Stomach (tissue), 9 donors: Measurements from ENCODE around the gene GRIK2. TPM values are rescaled to one million over a fixed set of nuclear protein-coding genes. Genes with fewer than 3 reads are reported as not detected.

Experiments used
- DNase-seq, 2 donors: peaks; one replicate each; pipeline versions ENCODE4 v3.0.0 to v3.0.0-alpha.2; 2013 to 2019
- H3K27ac ChIP-seq, 5 donors: fragments of 200-600 bp in 4 of 5; sonication (generic) in 4 of 5; one replicate each; pipeline ENCODE4 v1.5.1; 2013 to 2019; ENCODE audit warnings: mild to moderate bottlenecking in 1 of 5, moderate library complexity in 1 of 5
- H3K27me3 ChIP-seq, 3 donors: fragments of 200-600 bp; sonication (generic); one replicate each; pipeline ENCODE4 v1.5.1; 2017 to 2019; ENCODE audit warnings: mixed run types in 1 of 3
- H3K36me3 ChIP-seq, 4 donors: fragments of 200-600 bp; sonication (generic); 1 replicate in 3 of 4; 2 replicates in 1 of 4; pipeline ENCODE4 v1.5.1; 2016 to 2019
- H3K4me1 ChIP-seq, 4 donors: fragments of 200-600 bp; sonication (generic); one replicate each; pipeline ENCODE4 v1.5.1; 2016 to 2019
- H3K4me3 ChIP-seq, 4 donors: fragments of 200-600 bp; sonication (generic) in 3 of 4; one replicate each; pipeline ENCODE4 v1.5.1; 2016 to 2019; ENCODE audit warnings: mild to moderate bottlenecking in 1 of 4
- H3K9me3 ChIP-seq, 4 donors: fragments of 200-600 bp; sonication (generic); one replicate each; pipeline ENCODE4 v1.5.1; 2016 to 2019
- EP300 ChIP-seq: sonication (generic); formaldehyde crosslinking; IDR thresholded peaks from one replicate; pipeline ENCODE4 v1.6.1; 2017; ENCODE audit warnings: antibody characterized with exemption
- POLR2A ChIP-seq, 4 donors: fragments of 450-650 bp; IDR thresholded peaks; one replicate each; pipeline ENCODE4 v1.6.1; 2016; ENCODE audit warnings: antibody characterized with exemption in 4 of 4, control low read depth in 2 of 4, mild to moderate bottlenecking in 1 of 4, moderate library complexity in 1 of 4
- POLR2AphosphoS5 ChIP-seq, 3 donors: sonication (generic); formaldehyde crosslinking; IDR thresholded peaks; one replicate each; pipeline ENCODE4 v1.6.1; 2016; ENCODE audit warnings: antibody characterized with exemption in 3 of 3
- WGBS, 5 donors: extraction: QIAGEN DNeasy Blood & Tissue Kit in 3 of 5; methylation state at CpG; one replicate each; pipeline versions ENCODE4 v1.1.5 to v1.1.7; 2013 to 2018; 5-methylcytosine and 5-hydroxymethylcytosine counted together
- intact Hi-C: fragments of 100-400 bp; cut with DNase I; formaldehyde crosslinking; loops from one replicate; pipeline ENCODE4 v1.15.1; 2023; ENCODE audit warnings: low total_unique reads
- polyA plus RNA-seq, 3 donors: library from polyadenylated mRNA; stranded (reverse); fragments of 200-250 nt; gene quantifications; one replicate each; pipeline ENCODE4 v1.2.3, GENCODE V29; 2013
- total RNA-seq, 5 donors: library from RNA; depleted of rRNA; stranded (reverse); fragments of >200 nt; gene quantifications; one replicate each; pipeline versions ENCODE4 v1.1.0 to v1.2.3, GENCODE V29; 2014 to 2016
- TF ChIP-seq, protein P1 (sequence below), 7 experiments: fragments of 450-650 bp in 4 of 7; fragments of 200-600 bp in 3 of 7; sonication (generic) in 3 of 7; IDR thresholded peaks; one replicate each; pipeline ENCODE4 v1.5.1; 2016 to 2019; ENCODE audit warnings: antibody characterized with exemption in 7 of 7, control low read depth in 2 of 7, mild to moderate bottlenecking in 1 of 7
- donor health status: healthy with polysubstance abuse.
- donor health status: Bipolar disorder and iron deficiency.
- donor health status: healthy.

GRIK2 gene
- total and polyA plus RNA-seq, 8 donors, result 0.06 to 7.7 (median 0.50) TPM; not detected in 3

DNA sequence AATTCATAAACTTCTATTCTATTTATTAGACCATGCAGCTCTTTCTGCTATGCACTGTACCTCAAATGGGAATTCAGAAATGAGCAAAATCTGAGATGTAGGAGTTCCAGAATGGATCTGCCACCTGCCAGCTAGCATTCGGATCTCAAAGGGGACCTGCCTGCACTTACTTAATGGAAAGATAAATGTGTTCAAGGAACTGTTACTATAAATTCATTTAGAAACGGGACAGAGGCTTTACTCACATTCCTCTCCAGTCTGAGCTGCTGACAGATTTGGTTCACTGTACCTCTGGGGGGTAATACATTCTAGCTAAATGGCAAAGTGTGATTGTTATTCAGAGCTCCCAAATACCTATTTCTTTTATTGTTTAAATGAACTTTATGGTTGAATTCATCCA is 384.1 kb downstream of the GRIK2 start:
- WGBS, 5 donors, result 22 to 42% (median 33%) methylated on average over 2 of the region's 2 CpGs
- Histone ChIP-seq H3K36me3 (no peaks in the 10 kb centered on the region), H3K4me1 (no peaks in the 10 kb centered on the region), H3K9me3 (no peaks in the 10 kb centered on the region), H3K4me3 (no peak overlapping the region), H3K27me3 (no peaks in the 10 kb centered on the region), H3K27ac (no peak overlapping the region)
- no peak for TF ChIP-seq EP300
- no peak for TF ChIP-seq POLR2AphosphoS5 (IDR thresholded peaks at IDR 0.05)
- TF ChIP-seq POLR2A (IDR thresholded peaks at IDR 0.05), result no peak
- TF ChIP-seq, protein P1, sequence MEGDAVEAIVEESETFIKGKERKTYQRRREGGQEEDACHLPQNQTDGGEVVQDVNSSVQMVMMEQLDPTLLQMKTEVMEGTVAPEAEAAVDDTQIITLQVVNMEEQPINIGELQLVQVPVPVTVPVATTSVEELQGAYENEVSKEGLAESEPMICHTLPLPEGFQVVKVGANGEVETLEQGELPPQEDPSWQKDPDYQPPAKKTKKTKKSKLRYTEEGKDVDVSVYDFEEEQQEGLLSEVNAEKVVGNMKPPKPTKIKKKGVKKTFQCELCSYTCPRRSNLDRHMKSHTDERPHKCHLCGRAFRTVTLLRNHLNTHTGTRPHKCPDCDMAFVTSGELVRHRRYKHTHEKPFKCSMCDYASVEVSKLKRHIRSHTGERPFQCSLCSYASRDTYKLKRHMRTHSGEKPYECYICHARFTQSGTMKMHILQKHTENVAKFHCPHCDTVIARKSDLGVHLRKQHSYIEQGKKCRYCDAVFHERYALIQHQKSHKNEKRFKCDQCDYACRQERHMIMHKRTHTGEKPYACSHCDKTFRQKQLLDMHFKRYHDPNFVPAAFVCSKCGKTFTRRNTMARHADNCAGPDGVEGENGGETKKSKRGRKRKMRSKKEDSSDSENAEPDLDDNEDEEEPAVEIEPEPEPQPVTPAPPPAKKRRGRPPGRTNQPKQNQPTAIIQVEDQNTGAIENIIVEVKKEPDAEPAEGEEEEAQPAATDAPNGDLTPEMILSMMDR (IDR thresholded peaks at IDR 0.05), result no peak
- no peak for DNase-seq
- intact Hi-C loops, result no loop called here

DNA sequence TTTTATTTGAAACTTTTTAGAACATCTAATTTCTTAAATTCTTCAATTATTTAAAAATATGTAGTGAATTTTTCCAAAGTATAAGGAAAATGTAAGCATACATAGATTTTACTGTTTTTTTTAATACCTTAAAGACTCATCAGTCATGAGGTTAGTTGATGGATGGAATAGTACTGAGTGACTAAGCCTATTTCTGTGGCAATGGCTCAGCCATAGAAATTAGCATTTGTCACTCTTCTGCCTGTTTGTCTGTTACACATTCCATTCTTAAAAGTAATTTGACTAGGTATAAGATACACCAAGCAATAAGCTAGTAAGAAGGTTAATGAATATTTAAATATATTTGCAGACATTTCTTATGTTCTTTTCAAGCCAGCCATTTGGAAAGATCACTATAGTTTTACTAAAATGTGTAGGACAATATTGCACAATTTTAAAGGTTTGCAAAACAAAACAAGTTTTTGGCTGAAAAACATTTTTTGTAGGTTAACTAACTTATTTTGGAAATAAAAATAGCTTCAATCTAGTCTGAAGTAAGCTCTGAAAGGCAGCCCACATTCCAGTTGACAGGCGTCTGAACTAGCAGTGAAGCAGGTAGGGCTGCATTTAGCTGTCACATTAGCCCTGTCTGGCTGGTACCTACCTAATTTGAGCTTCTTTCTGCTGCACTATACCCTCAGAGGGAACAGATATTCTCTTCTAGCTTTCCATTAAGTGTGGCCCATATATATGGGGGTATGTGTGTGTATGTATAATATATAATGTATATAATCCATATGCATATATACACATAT is 385.7 kb downstream of the GRIK2 start:
- no peak for DNase-seq
- Histone ChIP-seq H3K4me1 (no peaks in the 10 kb centered on the region), H3K27ac (no peak overlapping the region), H3K36me3 (no peaks in the 10 kb centered on the region), H3K27me3 (no peaks in the 10 kb centered on the region), H3K4me3 (no peak overlapping the region), H3K9me3 (no peaks in the 10 kb centered on the region)
- intact Hi-C loops, result no loop called here
- WGBS, 5 donors, result 76 to 89% (median 89%) methylated on average over 1 of the region's 1 CpG
- TF ChIP-seq, protein P1 (IDR thresholded peaks at IDR 0.05), result no peak
- TF ChIP-seq POLR2AphosphoS5 (IDR thresholded peaks at IDR 0.05) (no peak), EP300 (no peak), POLR2A (IDR thresholded peaks at IDR 0.05) (no peak)

GRCh38 chr6:101783287-101783686 is 389.8 kb downstream of the GRIK2 start:
- DNase-seq, result no peak
- H3K4me3 ChIP-seq, result no peak overlapping the region
- no peaks in the 10 kb centered on the region for H3K36me3 ChIP-seq
- TF ChIP-seq POLR2A (IDR thresholded peaks at IDR 0.05) (no peak), POLR2AphosphoS5 (IDR thresholded peaks at IDR 0.05) (no peak)
- TF ChIP-seq, protein P1 (IDR thresholded peaks at IDR 0.05), result no peak
- 93 to 97% (median 96%) methylated on average over 1 of the region's 1 CpG for WGBS, 5 donors
- intact Hi-C loops, result no loop called here
- no peaks in the 10 kb centered on the region for H3K4me1 ChIP-seq
- H3K9me3 ChIP-seq, result peaks cover 0 to 7% (median 0%) of the 10 kb centered on the region in 4 donors
- no peak overlapping the region for H3K27ac ChIP-seq
- H3K27me3 ChIP-seq, result no peaks in the 10 kb centered on the region

DNA sequence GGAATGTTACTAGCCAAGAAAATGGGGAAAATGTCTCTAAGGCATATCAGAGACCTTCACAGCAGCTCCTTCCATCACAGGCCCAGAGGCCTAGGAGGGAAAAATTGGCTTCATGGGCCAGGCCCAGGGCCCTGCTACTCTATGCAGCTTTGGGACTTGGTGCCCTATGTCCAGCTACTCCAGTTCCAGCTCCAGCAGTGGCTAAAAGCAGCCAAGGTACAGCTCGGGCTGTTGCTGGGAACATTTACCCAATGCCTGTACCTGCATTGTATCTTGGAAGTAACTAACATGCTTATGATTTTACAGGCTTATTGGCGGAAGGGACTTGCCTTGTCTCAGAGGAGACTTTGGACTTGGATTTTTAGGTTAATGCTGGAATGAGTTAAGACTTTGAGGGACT is 390.6 kb downstream of the GRIK2 start:
- Histone ChIP-seq H3K9me3 (peaks cover 0 to 7% (median 0%) of the 10 kb centered on the region in 4 donors), H3K36me3 (no peaks in the 10 kb centered on the region), H3K4me1 (no peaks in the 10 kb centered on the region), H3K4me3 (no peak overlapping the region), H3K27me3 (no peaks in the 10 kb centered on the region), H3K27ac (no peak overlapping the region)
- WGBS, 5 donors, result 65 to 95% (median 88%) methylated on average over 2 of the region's 2 CpGs
- TF ChIP-seq POLR2A (IDR thresholded peaks at IDR 0.05) (no peak), EP300 (no peak), POLR2AphosphoS5 (IDR thresholded peaks at IDR 0.05) (no peak)
- TF ChIP-seq, protein P1 (IDR thresholded peaks at IDR 0.05), result no peak
- DNase-seq, result no peak
- intact Hi-C loops, result no loop called here
